Osteoblast (primary cell): ENCODE measurements around the gene AARSD1. TPM values are rescaled to one million over a fixed set of nuclear protein-coding genes. Genes with fewer than 3 reads are reported as not detected.
"Not testable (repeated sequence)": the region's sequence is repeated elsewhere in the genome, so short reads cannot be mapped to it uniquely, and the experiment has no call there.

ENCODE experiments used
- DNase-seq: peaks from one replicate; pipeline ENCODE4 v3.0.0; 2011; ENCODE audit warnings: low spot score, mixed read lengths; ENCODE audit not compliant: insufficient read length; ENCODE audit errors: missing footprints
- H2AFZ ChIP-seq: 2 replicates; pipeline ENCODE4 v1.6.0; 2011; ENCODE audit warnings: mild to moderate bottlenecking, low read length
- H3K27ac ChIP-seq: 2 replicates; pipeline ENCODE4 v1.5.1; 2011; ENCODE audit warnings: mild to moderate bottlenecking, low read depth, low read length, moderate library complexity
- H3K27me3 ChIP-seq: 2 replicates; pipeline ENCODE4 v1.6.0; 2012; ENCODE audit warnings: mild to moderate bottlenecking, control low read depth, inconsistent platforms, low read length, moderate library complexity; ENCODE audit not compliant: insufficient read depth
- H3K36me3 ChIP-seq: 2 replicates; pipeline ENCODE4 v1.5.1; 2011; ENCODE audit warnings: mild to moderate bottlenecking, low read length, control low read depth, moderate library complexity; ENCODE audit not compliant: insufficient read depth
- H3K4me1 ChIP-seq: 2 replicates; pipeline ENCODE4 v1.5.1; 2011; ENCODE audit warnings: mild to moderate bottlenecking, low read length, control low read depth, moderate library complexity; ENCODE audit not compliant: insufficient read depth
- H3K4me2 ChIP-seq: 2 replicates; pipeline ENCODE4 v1.6.0; 2011; ENCODE audit warnings: mild to moderate bottlenecking, low read length; ENCODE audit not compliant: insufficient read depth
- H3K4me3 ChIP-seq: fragments of 200-600 bp; sonication (generic); 3 replicates; pipeline ENCODE4 v1.5.1; 2012; ENCODE audit warnings: mild to moderate bottlenecking, low read length, inconsistent platforms; ENCODE audit not compliant: insufficient read depth
- H3K79me2 ChIP-seq: 2 replicates; pipeline ENCODE4 v1.6.0; 2012; ENCODE audit warnings: mild to moderate bottlenecking, low read length, control low read depth, inconsistent platforms; ENCODE audit not compliant: insufficient read depth
- H3K9me3 ChIP-seq: 2 replicates; pipeline ENCODE4 v1.5.1; 2011; ENCODE audit warnings: low read depth, low read length, control low read depth
- H4K20me1 ChIP-seq: 2 replicates; pipeline ENCODE4 v1.6.0; 2012; ENCODE audit warnings: mild to moderate bottlenecking, low read length, control low read depth; ENCODE audit not compliant: insufficient read depth
- total RNA-seq: library from RNA; depleted of rRNA; stranded (reverse); fragments of >200 nt; gene quantifications from 2 replicates; pipeline ENCODE4 v1.2.3, GENCODE V29; 2012
- TF ChIP-seq, protein P1 (sequence below): IDR thresholded peaks from 2 replicates; pipeline ENCODE4 v1.5.1; 2011; ENCODE audit warnings: mild to moderate bottlenecking, low read depth, low read length, moderate library complexity; ENCODE audit errors: extremely low read depth

Gene AARSD1
- total RNA-seq, 1 donor, result 14.1 TPM

DNA sequence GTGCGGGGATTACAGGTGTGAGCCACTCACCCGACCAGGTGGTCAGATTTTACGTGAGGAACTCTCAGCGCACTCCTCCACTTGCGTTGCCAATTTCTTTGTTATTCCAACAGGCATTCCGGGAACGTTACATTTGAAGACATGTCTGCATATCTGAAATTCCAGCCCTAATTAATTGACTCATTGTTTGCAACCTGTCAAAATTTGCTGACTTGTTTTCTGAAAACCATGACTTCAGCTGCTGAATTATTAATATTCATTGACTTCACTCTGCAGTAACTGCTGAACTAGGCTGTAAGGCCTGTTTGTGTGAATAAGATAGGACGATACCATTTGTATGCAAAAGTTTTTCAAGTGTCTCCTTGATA is 47.0 kb downstream of the AARSD1 start:
- Histone ChIP-seq H4K20me1 (no peaks in the 10 kb centered on the region), H3K36me3 (no peaks in the 10 kb centered on the region), H3K4me3 (no peak overlapping the region), H3K9me3 (no peaks in the 10 kb centered on the region), H2AFZ (no peak overlapping the region), H3K27me3 (peaks cover 20% of the 10 kb centered on the region), H3K4me2 (no peak overlapping the region), H3K4me1 (no peaks in the 10 kb centered on the region), H3K79me2 (no peaks in the 10 kb centered on the region), H3K27ac (no peak overlapping the region)
- DNase-seq, result no peak
- TF ChIP-seq, protein P1, sequence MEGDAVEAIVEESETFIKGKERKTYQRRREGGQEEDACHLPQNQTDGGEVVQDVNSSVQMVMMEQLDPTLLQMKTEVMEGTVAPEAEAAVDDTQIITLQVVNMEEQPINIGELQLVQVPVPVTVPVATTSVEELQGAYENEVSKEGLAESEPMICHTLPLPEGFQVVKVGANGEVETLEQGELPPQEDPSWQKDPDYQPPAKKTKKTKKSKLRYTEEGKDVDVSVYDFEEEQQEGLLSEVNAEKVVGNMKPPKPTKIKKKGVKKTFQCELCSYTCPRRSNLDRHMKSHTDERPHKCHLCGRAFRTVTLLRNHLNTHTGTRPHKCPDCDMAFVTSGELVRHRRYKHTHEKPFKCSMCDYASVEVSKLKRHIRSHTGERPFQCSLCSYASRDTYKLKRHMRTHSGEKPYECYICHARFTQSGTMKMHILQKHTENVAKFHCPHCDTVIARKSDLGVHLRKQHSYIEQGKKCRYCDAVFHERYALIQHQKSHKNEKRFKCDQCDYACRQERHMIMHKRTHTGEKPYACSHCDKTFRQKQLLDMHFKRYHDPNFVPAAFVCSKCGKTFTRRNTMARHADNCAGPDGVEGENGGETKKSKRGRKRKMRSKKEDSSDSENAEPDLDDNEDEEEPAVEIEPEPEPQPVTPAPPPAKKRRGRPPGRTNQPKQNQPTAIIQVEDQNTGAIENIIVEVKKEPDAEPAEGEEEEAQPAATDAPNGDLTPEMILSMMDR, result no peak

DNA sequence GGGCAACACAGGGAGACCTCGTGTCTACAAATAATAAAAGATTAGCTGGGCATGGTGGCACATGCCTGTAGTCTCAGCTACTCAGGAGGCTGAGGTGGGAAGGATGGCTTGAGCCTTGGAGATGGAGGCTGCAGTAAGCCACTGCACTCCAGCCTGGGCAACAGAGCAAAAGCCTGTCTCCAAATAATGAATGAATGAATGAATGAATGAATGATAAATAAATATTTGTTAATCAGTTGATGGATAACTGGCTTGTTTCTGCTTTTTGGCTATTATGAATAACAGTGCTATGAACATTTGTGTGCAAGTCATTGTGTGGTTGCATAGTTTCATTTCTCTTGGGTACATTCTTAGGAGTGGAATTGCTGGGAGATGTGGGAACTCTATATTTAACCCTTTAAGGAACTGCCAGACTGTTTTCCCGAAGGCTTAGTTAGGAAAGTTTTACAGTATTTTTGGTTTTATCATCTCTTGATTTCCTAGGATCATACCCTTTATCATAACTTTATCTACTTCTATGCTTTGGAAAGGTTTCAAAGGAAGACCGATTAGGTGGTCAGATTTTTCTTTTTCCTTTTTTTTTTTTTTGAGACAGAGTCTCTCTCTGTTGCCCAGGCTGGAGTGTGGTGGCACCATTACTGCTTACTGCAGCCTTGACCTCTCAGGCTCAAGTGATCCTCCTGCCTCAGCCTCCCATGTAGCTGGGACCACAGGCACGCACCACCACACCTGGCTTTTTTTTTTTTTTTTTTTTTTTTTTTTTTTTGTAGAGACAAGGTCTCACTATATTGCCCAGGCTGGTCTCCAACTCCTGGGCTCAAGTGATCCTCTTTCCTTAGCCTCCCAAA is 47.6 kb downstream of the AARSD1 start:
- H3K27me3 ChIP-seq, result peaks cover 17% of the 10 kb centered on the region
- not testable (repeated sequence) for H3K36me3 ChIP-seq, H3K27ac ChIP-seq, H3K4me1 ChIP-seq, H3K9me3 ChIP-seq, H3K79me2 ChIP-seq, DNase-seq, H4K20me1 ChIP-seq, H3K4me2 ChIP-seq, H2AFZ ChIP-seq, H3K4me3 ChIP-seq

GRCh38 chr17:42915288-42915687 is 49.0 kb downstream of the AARSD1 start:
- not testable (repeated sequence) for H3K4me3 ChIP-seq, DNase-seq, H3K27ac ChIP-seq, H4K20me1 ChIP-seq, H3K79me2 ChIP-seq, H3K4me1 ChIP-seq, H2AFZ ChIP-seq, H3K9me3 ChIP-seq, H3K4me2 ChIP-seq, H3K36me3 ChIP-seq
- peaks cover 20% of the 10 kb centered on the region for H3K27me3 ChIP-seq

GRCh38 chr17:42913981-42914617 is 50.2 kb downstream of the AARSD1 start:
- Histone ChIP-seq H3K27me3 (peaks cover 20% of the 10 kb centered on the region), H3K9me3 (no peaks in the 10 kb centered on the region), H3K4me3 (no peak overlapping the region), H2AFZ (no peak overlapping the region), H3K4me2 (no peak overlapping the region), H3K79me2 (no peaks in the 10 kb centered on the region), H3K4me1 (no peaks in the 10 kb centered on the region), H4K20me1 (no peaks in the 10 kb centered on the region), H3K36me3 (no peaks in the 10 kb centered on the region), H3K27ac (no peak overlapping the region)
- DNase-seq, result no peak
- TF ChIP-seq, protein P1, result no peak

DNA sequence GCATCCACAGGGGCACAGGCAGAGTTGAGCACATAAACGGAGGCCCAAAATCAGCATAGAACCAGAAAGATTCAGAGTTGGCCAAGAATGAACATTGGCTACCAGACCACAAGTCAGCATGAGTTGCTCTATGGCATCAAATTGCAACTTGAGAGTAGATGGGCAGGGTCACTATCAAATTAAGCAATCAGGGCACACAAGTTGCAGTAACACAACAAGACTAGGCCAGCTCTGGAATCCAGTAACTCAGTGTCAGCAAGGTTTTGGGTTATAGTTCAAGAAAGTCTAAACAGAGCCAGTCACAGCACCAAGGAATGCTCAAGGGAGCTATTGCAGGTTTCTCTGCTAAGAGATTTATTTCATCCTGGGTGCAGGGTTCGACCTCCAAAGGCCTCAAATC is 50.7 kb downstream of the AARSD1 start:
- no peak for DNase-seq
- H4K20me1 ChIP-seq, result no peaks in the 10 kb centered on the region
- no peaks in the 10 kb centered on the region for H3K79me2 ChIP-seq
- TF ChIP-seq, protein P1, result no peak
- H3K27ac ChIP-seq, result no peak overlapping the region
- no peaks in the 10 kb centered on the region for H3K4me1 ChIP-seq
- no peaks in the 10 kb centered on the region for H3K36me3 ChIP-seq
- no peak overlapping the region for H3K4me3 ChIP-seq
- no peak overlapping the region for H3K4me2 ChIP-seq
- H3K9me3 ChIP-seq, result no peaks in the 10 kb centered on the region
- peaks cover 20% of the 10 kb centered on the region for H3K27me3 ChIP-seq
- no peak overlapping the region for H2AFZ ChIP-seq
